Coronary artery (tissue), 2 donors: Measurements from ENCODE around the gene ARHGEF2.

ENCODE experiments used
- DNase-seq: peaks from one replicate; pipeline ENCODE4 v3.0.0-alpha.2; 2017; ENCODE audit warnings: low spot score
- H3K27ac ChIP-seq, 2 donors: fragments of 200-600 bp; sonication (generic); one replicate each; pipeline ENCODE4 v1.5.1; 2016 to 2019
- H3K4me3 ChIP-seq: fragments of 200-600 bp; sonication (generic); 2 replicates; pipeline ENCODE4 v1.5.1; 2016; ENCODE audit warnings: mild to moderate bottlenecking, moderate library complexity
- TF ChIP-seq, protein P1 (sequence below): fragments of 200-600 bp; sonication (generic); IDR thresholded peaks from one replicate; pipeline ENCODE4 v1.5.1; 2019; ENCODE audit warnings: antibody characterized with exemption

The ARHGEF2 gene

DNA sequence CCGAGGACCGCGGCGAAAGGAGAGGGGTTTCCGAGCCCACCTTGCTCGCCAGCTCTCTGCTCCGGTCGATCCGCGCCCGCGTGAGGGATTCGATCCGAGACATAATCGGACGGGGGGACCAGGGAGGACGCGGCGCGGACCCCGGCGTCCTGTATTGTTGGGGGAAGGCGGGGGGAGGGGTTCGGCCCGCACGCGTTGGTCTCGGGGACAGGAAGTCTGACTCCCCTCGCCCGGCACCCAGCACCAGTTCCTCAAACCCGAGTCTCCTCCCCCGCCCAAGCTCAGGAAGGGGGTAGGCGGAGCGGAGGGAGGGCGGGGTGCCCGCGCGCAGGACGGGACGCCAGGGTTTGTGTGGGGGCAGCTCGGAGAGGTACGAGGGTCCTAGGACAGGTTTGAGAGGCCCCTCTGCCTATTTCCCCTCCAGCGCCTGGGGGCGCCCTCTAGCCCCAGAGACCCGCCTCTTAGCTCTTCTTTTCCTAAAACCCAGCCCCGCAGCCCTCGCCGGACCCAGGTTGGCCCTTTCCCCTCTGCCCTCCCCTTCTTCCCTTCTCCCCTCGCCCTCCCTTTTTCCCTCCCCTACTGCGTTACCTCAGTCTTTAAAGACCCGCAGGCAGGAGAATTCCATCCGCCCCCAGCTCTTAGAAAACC lies at the start of gene ARHGEF2:
Gene ARHGEF2 (minus strand): TSS at position 223 of the 648 bp plus-strand sequence. CDS start 120 bp downstream, at position 103.
- DNase-seq = peak; percentile 84
- H3K4me3 ChIP-seq = peak within 1 kb of the TSS; percentile 81
- TF ChIP-seq, protein P1, sequence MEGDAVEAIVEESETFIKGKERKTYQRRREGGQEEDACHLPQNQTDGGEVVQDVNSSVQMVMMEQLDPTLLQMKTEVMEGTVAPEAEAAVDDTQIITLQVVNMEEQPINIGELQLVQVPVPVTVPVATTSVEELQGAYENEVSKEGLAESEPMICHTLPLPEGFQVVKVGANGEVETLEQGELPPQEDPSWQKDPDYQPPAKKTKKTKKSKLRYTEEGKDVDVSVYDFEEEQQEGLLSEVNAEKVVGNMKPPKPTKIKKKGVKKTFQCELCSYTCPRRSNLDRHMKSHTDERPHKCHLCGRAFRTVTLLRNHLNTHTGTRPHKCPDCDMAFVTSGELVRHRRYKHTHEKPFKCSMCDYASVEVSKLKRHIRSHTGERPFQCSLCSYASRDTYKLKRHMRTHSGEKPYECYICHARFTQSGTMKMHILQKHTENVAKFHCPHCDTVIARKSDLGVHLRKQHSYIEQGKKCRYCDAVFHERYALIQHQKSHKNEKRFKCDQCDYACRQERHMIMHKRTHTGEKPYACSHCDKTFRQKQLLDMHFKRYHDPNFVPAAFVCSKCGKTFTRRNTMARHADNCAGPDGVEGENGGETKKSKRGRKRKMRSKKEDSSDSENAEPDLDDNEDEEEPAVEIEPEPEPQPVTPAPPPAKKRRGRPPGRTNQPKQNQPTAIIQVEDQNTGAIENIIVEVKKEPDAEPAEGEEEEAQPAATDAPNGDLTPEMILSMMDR = no peak
- H3K27ac ChIP-seq = peak within 1 kb of the TSS; percentile 94 to 98

DNA sequence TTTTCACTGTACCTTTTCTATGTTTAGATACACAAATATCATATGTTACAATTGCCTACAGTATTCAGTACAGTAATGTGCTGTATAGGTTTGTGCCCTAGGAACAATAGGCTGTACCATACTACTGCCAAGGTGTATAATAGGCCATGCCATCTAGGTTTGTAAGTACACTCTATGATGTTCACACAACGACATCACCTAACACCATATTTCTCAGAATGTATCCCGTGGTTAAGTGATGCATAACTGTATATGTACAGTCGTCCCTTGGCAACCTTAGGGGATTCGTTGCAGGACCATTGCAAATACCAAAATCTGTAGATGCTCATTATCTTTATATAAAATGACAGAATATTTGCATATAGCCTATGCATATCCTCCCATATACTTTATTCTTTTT lies 48.2 kb upstream of the ARHGEF2 start:
- Histone ChIP-seq H3K27ac (no peak overlapping the region), H3K4me3 (no peak overlapping the region)
- TF ChIP-seq, protein P1 = no peak
- DNase-seq = no peak

DNA sequence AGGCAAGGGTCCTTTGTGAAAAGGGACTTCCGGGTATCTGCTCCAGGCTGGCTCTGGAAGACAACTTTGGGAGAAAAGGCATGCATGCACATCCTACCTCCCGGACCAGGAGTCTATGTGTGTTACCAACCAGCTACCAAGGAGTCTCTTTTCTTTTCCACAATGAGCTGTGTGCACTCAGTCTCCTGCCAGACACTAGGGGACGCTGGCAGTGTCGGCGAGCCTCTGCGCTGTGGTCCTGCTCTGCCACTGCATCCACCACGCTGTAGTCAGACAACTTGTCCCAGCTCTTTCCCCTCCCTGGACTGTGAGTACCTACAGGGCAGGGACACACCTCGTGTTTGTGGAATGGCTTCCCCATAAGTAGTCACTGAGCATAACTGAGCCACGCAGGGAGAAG lies 47.5 kb upstream of the ARHGEF2 start:
- TF ChIP-seq, protein P1 = no peak
- Histone ChIP-seq H3K27ac (no peak overlapping the region), H3K4me3 (no peak overlapping the region)
- DNase-seq = no peak

- no peak for DNase-seq
- TF ChIP-seq, protein P1 = no peak
- Histone ChIP-seq H3K27ac (no peak overlapping the region), H3K4me3 (no peak overlapping the region)
These were observed 46.5 kb upstream of the ARHGEF2 start for GRCh38 chr1:156024801-156025200.

DNA sequence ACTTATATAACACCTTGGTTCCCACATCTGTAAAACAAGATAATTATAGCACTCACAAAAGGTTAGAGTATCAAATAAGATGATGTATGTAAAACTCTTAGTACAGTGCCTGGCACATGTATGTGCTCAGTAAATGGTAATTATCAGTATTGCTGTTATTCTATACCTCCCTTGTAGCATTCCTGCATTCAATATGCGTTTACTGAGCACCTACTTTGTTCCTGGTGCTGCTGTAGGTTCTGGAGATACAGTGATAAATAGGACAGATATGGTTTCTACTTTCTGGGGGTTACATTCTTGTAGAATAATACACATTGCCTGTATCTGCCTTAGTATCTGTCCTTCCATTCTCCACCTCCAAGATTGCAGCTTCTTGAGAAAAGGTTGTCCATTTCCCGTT lies 43.6 kb upstream of the ARHGEF2 start:
- TF ChIP-seq, protein P1 = no peak
- Histone ChIP-seq H3K27ac (no peak overlapping the region), H3K4me3 (no peak overlapping the region)
- no peak for DNase-seq

GRCh38 chr1:156021093-156021428 lies 42.7 kb upstream of the ARHGEF2 start:
- H3K4me3 ChIP-seq = peak overlapping the region; percentile 92
- H3K27ac ChIP-seq = peak overlapping the region; percentile 92 to 96
- TF ChIP-seq, protein P1 = no peak
- no peak for DNase-seq

- Histone ChIP-seq H3K27ac (peak within 1 kb of the TSS; percentile 92 to 96), H3K4me3 (peak within 1 kb of the TSS; percentile 92)
- DNase-seq = peak; percentile 93
- TF ChIP-seq, protein P1 = no peak
These were observed 42.1 kb upstream of the ARHGEF2 start, which contains the start of gene SSR2 for GRCh38 chr1:156020293-156021092. Gene SSR2 (minus strand): TSS chr1:156020951. CDS start chr1:156020167, 784 bp downstream.
